Keratinocyte (primary cell): ENCODE measurements around the gene OR1F1. TPM values are rescaled to one million over a fixed set of nuclear protein-coding genes. Genes with fewer than 3 reads are reported as not detected.

Source experiments
- DNase-seq: peaks from one replicate; pipeline ENCODE4 v3.0.0-alpha.2; 2011; ENCODE audit warnings: low read depth, missing footprints, low spot score
- FAIRE-seq: peaks from 2 replicates; lab custom pipeline; 2011; peaks lifted over from hg19 to GRCh38; lab: Jason Lieb, UNC
- H2AFZ ChIP-seq: 2 replicates; pipeline ENCODE4 v1.6.0; 2012; ENCODE audit warnings: low read length, control low read depth, inconsistent platforms; ENCODE audit not compliant: control insufficient read depth
- H3K27ac ChIP-seq: 2 replicates; pipeline ENCODE4 v1.5.1; 2011; ENCODE audit warnings: low read length; ENCODE audit not compliant: control insufficient read depth, insufficient read depth
- H3K27me3 ChIP-seq: 3 replicates; pipeline ENCODE4 v1.6.0; 2011; ENCODE audit warnings: low read length; ENCODE audit not compliant: control insufficient read depth, insufficient read depth; ENCODE audit errors: extremely low read depth
- H3K36me3 ChIP-seq, 2 experiments: 2 replicates in 1 of 2; 3 replicates in 1 of 2; pipeline ENCODE4 v1.5.1; 2011; ENCODE audit warnings: low read length in 2 of 2, mild to moderate bottlenecking in 1 of 2; ENCODE audit not compliant: control insufficient read depth in 2 of 2, insufficient read depth in 2 of 2; ENCODE audit errors: extremely low read depth in 1 of 2
- H3K4me1 ChIP-seq: 3 replicates; pipeline ENCODE4 v1.5.1; 2011; ENCODE audit warnings: low read length; ENCODE audit not compliant: control insufficient read depth, insufficient read depth; ENCODE audit errors: extremely low read depth
- H3K4me2 ChIP-seq: 3 replicates; pipeline ENCODE4 v1.6.0; 2011; ENCODE audit warnings: low read depth, low read length; ENCODE audit not compliant: control insufficient read depth, insufficient read depth; ENCODE audit errors: extremely low read depth
- H3K4me3 ChIP-seq, 3 experiments: fragments of 200-600 bp in 1 of 3; sonication (generic) in 1 of 3; 2 replicates in 2 of 3; 3 replicates in 1 of 3; pipeline ENCODE4 v1.5.1; 2011 to 2016; ENCODE audit warnings: low read length in 3 of 3, mild to moderate bottlenecking in 3 of 3, control low read depth in 2 of 3, inconsistent platforms in 1 of 3, low read depth in 1 of 3, mixed read lengths in 1 of 3, mixed run types in 1 of 3, moderate library complexity in 1 of 3; ENCODE audit not compliant: control insufficient read depth in 2 of 3, insufficient read depth in 2 of 3; ENCODE audit errors: extremely low read depth in 1 of 3
- H3K79me2 ChIP-seq: 2 replicates; pipeline ENCODE4 v1.6.0; 2012; ENCODE audit warnings: low read length; ENCODE audit not compliant: control insufficient read depth, insufficient read depth
- H3K9ac ChIP-seq: 3 replicates; pipeline ENCODE4 v1.6.0; 2011; ENCODE audit warnings: low read length; ENCODE audit not compliant: control insufficient read depth, insufficient read depth; ENCODE audit errors: extremely low read depth
- H3K9me1 ChIP-seq: 3 replicates; pipeline ENCODE4 v1.6.0; 2011; ENCODE audit warnings: low read length; ENCODE audit not compliant: control insufficient read depth, insufficient read depth; ENCODE audit errors: extremely low read depth
- H3K9me3 ChIP-seq: 2 replicates; pipeline ENCODE4 v1.5.1; 2012; ENCODE audit warnings: low read depth, low read length; ENCODE audit not compliant: control insufficient read depth
- H4K20me1 ChIP-seq: 3 replicates; pipeline ENCODE4 v1.6.0; 2011; ENCODE audit warnings: low read length; ENCODE audit not compliant: control insufficient read depth, insufficient read depth; ENCODE audit errors: extremely low read depth
- CTCF ChIP-seq, 3 experiments: IDR thresholded peaks in 1 of 3; conservative IDR thresholded peaks in 1 of 3; optimal IDR thresholded peaks in 1 of 3; 2 replicates in 2 of 3; 3 replicates in 1 of 3; pipeline versions ENCODE3 to v1.5.1; 2011; ENCODE audit warnings: low read length in 3 of 3, mild to moderate bottlenecking in 3 of 3, moderate library complexity in 2 of 3, control low read depth in 1 of 3, inconsistent platforms in 1 of 3; ENCODE audit not compliant: insufficient read depth in 2 of 3; ENCODE audit errors: extremely low read depth in 1 of 3
- EZH2 ChIP-seq: IDR thresholded peaks from one replicate; pipeline ENCODE4 v1.6.1; 2012; ENCODE audit warnings: inconsistent platforms, mild to moderate bottlenecking, low read length, moderate library complexity
- dilution Hi-C: fragments of 300-500 bp; cut with MboI; formaldehyde crosslinking; loops from one replicate; pipeline ENCODE4 v1.7.0; 2020; ENCODE audit warnings: low sequenced_read_pairs; ENCODE audit not compliant: extremely low pct_ligation_motif_present
- polyA plus RNA-seq, 5 experiments: library from polyadenylated mRNA; depleted of rRNA in 3 of 5; stranded (reverse) in 3 of 5; stranded (forward) in 1 of 5; unstranded in 1 of 5; fragments of >200 nt; gene quantifications; 1 replicate in 1 of 5; 2 replicates in 3 of 5; 3 replicates in 1 of 5; pipeline versions ENCODE4 v1.2.1 to v1.2.3, GENCODE V29; 2011 to 2012; ENCODE audit warnings: missing spikeins in 2 of 5, low read depth in 1 of 5, low replicate concordance in 1 of 5

The OR1F1 gene
- polyA plus RNA-seq, 1 donor (not counting 4 experiments of a cell fraction or from before 2014, with no cell fraction given): 0.51 TPM

DNA sequence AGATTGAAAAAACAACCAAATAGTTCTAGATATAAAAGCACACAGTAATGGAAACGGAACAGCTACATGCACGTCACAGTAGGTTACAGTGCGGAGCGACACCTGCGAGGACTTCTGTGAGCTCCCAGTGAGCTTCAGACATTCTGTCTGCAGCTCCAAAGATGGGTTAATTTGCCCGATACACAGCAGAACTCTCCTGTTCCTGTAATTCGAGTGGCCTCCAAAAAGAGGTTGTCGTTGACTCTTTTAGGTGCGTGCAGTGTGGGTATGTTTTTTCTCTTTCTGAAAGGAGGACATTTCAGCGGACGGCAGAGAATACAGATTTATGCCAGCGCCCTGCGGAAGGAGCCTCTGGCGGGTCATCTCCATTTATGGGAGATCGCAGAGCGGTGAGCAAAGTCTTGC, 2.9 kb downstream of the OR1F1 start:
- no peaks in the 10 kb centered on the region for H4K20me1 ChIP-seq
- no peaks in the 10 kb centered on the region for H3K9me1 ChIP-seq
- dilution Hi-C loops: no loop called here
- H3K4me1 ChIP-seq: peaks cover 17% of the 10 kb centered on the region
- H3K9me3 ChIP-seq: no peaks in the 10 kb centered on the region
- FAIRE-seq (no peak), DNase-seq (no peak)
- no peaks in the 10 kb centered on the region for H3K79me2 ChIP-seq
- H3K4me2 ChIP-seq: peak overlapping the region; percentile 88
- H3K4me3 ChIP-seq: peak overlapping the region; percentile 38 to 74 (median 48)
- TF ChIP-seq EZH2: no peak
- no peak overlapping the region for H3K27ac ChIP-seq
- H3K9ac ChIP-seq: peak overlapping the region; percentile 8
- H2AFZ ChIP-seq: peak overlapping the region; percentile 7
- H3K27me3 ChIP-seq: no peaks in the 10 kb centered on the region
- H3K36me3 ChIP-seq: no peaks in the 10 kb centered on the region

- Histone ChIP-seq H4K20me1 (no peaks in the 10 kb centered on the region), H3K4me1 (peaks cover 14% of the 10 kb centered on the region), H3K9me1 (no peaks in the 10 kb centered on the region), H3K4me3 (no peak overlapping the region), H3K9ac (no peak overlapping the region), H3K9me3 (no peaks in the 10 kb centered on the region), H3K4me2 (no peak overlapping the region), H3K27ac (no peak overlapping the region), H3K27me3 (no peaks in the 10 kb centered on the region), H3K36me3 (no peaks in the 10 kb centered on the region), H2AFZ (no peak overlapping the region), H3K79me2 (no peaks in the 10 kb centered on the region)
- dilution Hi-C loops: no loop called here
- FAIRE-seq: no peak
- no peak for DNase-seq
- no peak for TF ChIP-seq EZH2
- no peak for TF ChIP-seq CTCF (optimal IDR thresholded peaks at IDR 0.05 in 1 of 3, IDR thresholded peaks at IDR 0.05 in 1 of 3, conservative IDR thresholded peaks at IDR 0.05 in 1 of 3; ENCODE audit: extremely low read depth in 1 of 3, insufficient read depth in 2 of 3, low read length in 3 of 3)
These were observed 4.5 kb downstream of the OR1F1 start for GRCh38 chr16:3192476-3193019.
